Activated T-helper 17 cell treated with anti-CD3 and anti-CD28 coated beads, Interleukin-2, amount 50 U/mL, for 72 hours (primary cell): ENCODE results near the gene CEBPB. TPM values are rescaled to one million over a fixed set of nuclear protein-coding genes. Genes with fewer than 3 reads are reported as not detected.
"Not testable (repeated sequence)": the region's sequence is repeated elsewhere in the genome, so short reads cannot be mapped to it uniquely, and the experiment has no call there.

Experiments
- ATAC-seq: fragments of 150-1000 bp; cut with Tn5 transposase; replicated peaks from 2 replicates; pipeline ENCODE4 v1.10.0; 2021; ENCODE audit warnings: mild to moderate bottlenecking, moderate library complexity
- H3K27ac Mint-ChIP-seq: one replicate; pipeline ENCODE4 v1.8.0; 2022; ENCODE audit warnings: mixed read lengths
- H3K27me3 Mint-ChIP-seq: one replicate; pipeline ENCODE4 v1.8.0; 2022; ENCODE audit warnings: mixed read lengths
- H3K36me3 Mint-ChIP-seq: one replicate; pipeline ENCODE4 v1.8.0; 2022; ENCODE audit warnings: low read depth, mild to moderate bottlenecking, mixed read lengths
- H3K4me1 Mint-ChIP-seq: one replicate; pipeline ENCODE4 v1.8.0; 2022; ENCODE audit warnings: mixed read lengths
- H3K4me3 Mint-ChIP-seq: one replicate; pipeline ENCODE4 v1.8.0; 2022; ENCODE audit warnings: mild to moderate bottlenecking, mixed read lengths
- H3K9me3 Mint-ChIP-seq: one replicate; pipeline ENCODE4 v1.8.0; 2022; ENCODE audit warnings: mixed read lengths
- total RNA-seq, 2 donors: library from RNA; stranded (reverse); gene quantifications; one replicate each; pipeline ENCODE4 v1.2.3, GENCODE V29; 2022

CEBPB gene
- total RNA-seq, 2 donors from 2014 or later: 11.6 to 19.0 TPM

- Mint-ChIP-seq H3K27ac (peak within 1 kb of the TSS; percentile 97), H3K4me1 (peaks cover 35% of the 10 kb centered on the region), H3K4me3 (peak within 1 kb of the TSS; percentile 87), H3K9me3 (no peaks in the 10 kb centered on the region), H3K36me3 (peaks cover 35% of the 10 kb centered on the region), H3K27me3 (no peaks in the 10 kb centered on the region)
- peak; percentile 99 for ATAC-seq
Measured at GRCh38 chr20:50153500-50154377, 36.9 kb upstream of the CEBPB start, which contains the start of gene PEDS1. TSS of gene PEDS1 (minus strand) at chr20:50153723. CDS start at chr20:50153637, 86 bp downstream.

- not testable (repeated sequence) for H3K9me3 Mint-ChIP-seq, H3K27me3 Mint-ChIP-seq, H3K36me3 Mint-ChIP-seq, ATAC-seq, H3K27ac Mint-ChIP-seq, H3K4me3 Mint-ChIP-seq, H3K4me1 Mint-ChIP-seq
Measured at GRCh38 chr20:50161494-50161893, 29.1 kb upstream of the CEBPB start.

GRCh38 chr20:50163570-50164317 is 26.9 kb upstream of the CEBPB start:
- Mint-ChIP-seq H3K27ac (no peak overlapping the region), H3K4me3 (no peak overlapping the region), H3K27me3 (no peaks in the 10 kb centered on the region), H3K4me1 (peaks cover 8% of the 10 kb centered on the region), H3K36me3 (no peaks in the 10 kb centered on the region), H3K9me3 (no peaks in the 10 kb centered on the region)
- ATAC-seq: no peak

- no peaks in the 10 kb centered on the region for H3K36me3 Mint-ChIP-seq
- H3K4me1 Mint-ChIP-seq: peaks cover 13% of the 10 kb centered on the region
- peak overlapping the region; percentile 76 for H3K27ac Mint-ChIP-seq
Measured at GRCh38 chr20:50165684-50166554, 24.7 kb upstream of the CEBPB start.

GRCh38 chr20:50169329-50169823 is 21.3 kb upstream of the CEBPB start:
- ATAC-seq: peak; percentile 32
- Mint-ChIP-seq H3K4me1 (peaks cover 13% of the 10 kb centered on the region), H3K27me3 (no peaks in the 10 kb centered on the region), H3K9me3 (no peaks in the 10 kb centered on the region), H3K4me3 (no peak overlapping the region), H3K27ac (no peak overlapping the region), H3K36me3 (no peaks in the 10 kb centered on the region)

More at GRCh38 chr20:50165684-50166554, 24.7 kb upstream of the CEBPB start:
- peak overlapping the region; percentile 77 for H3K4me3 Mint-ChIP-seq
- H3K9me3 Mint-ChIP-seq: no peaks in the 10 kb centered on the region
- no peaks in the 10 kb centered on the region for H3K27me3 Mint-ChIP-seq
- peak; percentile 100 for ATAC-seq

GRCh38 chr20:50170549-50171220 is 19.9 kb upstream of the CEBPB start:
- H3K9me3 Mint-ChIP-seq: no peaks in the 10 kb centered on the region
- no peaks in the 10 kb centered on the region for H3K27me3 Mint-ChIP-seq
- ATAC-seq: no peak
- no peak overlapping the region for H3K4me3 Mint-ChIP-seq
- peaks cover 12% of the 10 kb centered on the region for H3K4me1 Mint-ChIP-seq
- no peak overlapping the region for H3K27ac Mint-ChIP-seq
- H3K36me3 Mint-ChIP-seq: no peaks in the 10 kb centered on the region

- H3K4me3 Mint-ChIP-seq: no peak overlapping the region
- ATAC-seq: peak; percentile 21
- peaks cover 5% of the 10 kb centered on the region for H3K4me1 Mint-ChIP-seq
Measured at GRCh38 chr20:50172347-50173013, 18.1 kb upstream of the CEBPB start.

GRCh38 chr20:50174456-50174855 is 16.2 kb upstream of the CEBPB start:
- Mint-ChIP-seq H3K4me3 (no peak overlapping the region), H3K36me3 (no peaks in the 10 kb centered on the region), H3K4me1 (peaks cover 2% of the 10 kb centered on the region), H3K9me3 (no peaks in the 10 kb centered on the region), H3K27me3 (no peaks in the 10 kb centered on the region), H3K27ac (no peak overlapping the region)
- ATAC-seq: no peak

More at GRCh38 chr20:50172347-50173013, 18.1 kb upstream of the CEBPB start:
- no peak overlapping the region for H3K27ac Mint-ChIP-seq
- no peaks in the 10 kb centered on the region for H3K27me3 Mint-ChIP-seq
- H3K36me3 Mint-ChIP-seq: no peaks in the 10 kb centered on the region
- no peaks in the 10 kb centered on the region for H3K9me3 Mint-ChIP-seq

- ATAC-seq: no peak
- Mint-ChIP-seq H3K36me3 (no peaks in the 10 kb centered on the region), H3K27me3 (no peaks in the 10 kb centered on the region), H3K4me1 (no peaks in the 10 kb centered on the region), H3K9me3 (no peaks in the 10 kb centered on the region), H3K27ac (no peak overlapping the region), H3K4me3 (no peak overlapping the region)
Measured at GRCh38 chr20:50175938-50176933, 14.4 kb upstream of the CEBPB start.

GRCh38 chr20:50178672-50179071 is 12.0 kb upstream of the CEBPB start:
- not testable (repeated sequence) for H3K27me3 Mint-ChIP-seq, H3K9me3 Mint-ChIP-seq, H3K4me1 Mint-ChIP-seq, H3K27ac Mint-ChIP-seq, ATAC-seq, H3K4me3 Mint-ChIP-seq, H3K36me3 Mint-ChIP-seq

- Mint-ChIP-seq H3K36me3 (no peaks in the 10 kb centered on the region), H3K27me3 (peaks cover 19% of the 10 kb centered on the region), H3K27ac (no peak overlapping the region), H3K9me3 (no peaks in the 10 kb centered on the region), H3K4me3 (no peak overlapping the region), H3K4me1 (peaks cover 4% of the 10 kb centered on the region)
- ATAC-seq: no peak
Measured at GRCh38 chr20:50181344-50181743, 9.3 kb upstream of the CEBPB start.

GRCh38 chr20:50182346-50182745 is 8.3 kb upstream of the CEBPB start:
- Mint-ChIP-seq H3K9me3 (no peaks in the 10 kb centered on the region), H3K4me3 (no peak overlapping the region), H3K36me3 (no peaks in the 10 kb centered on the region), H3K27ac (no peak overlapping the region), H3K27me3 (peaks cover 19% of the 10 kb centered on the region), H3K4me1 (peaks cover 6% of the 10 kb centered on the region)
- ATAC-seq: no peak
